Mesothelial cell of epicardium (in vitro differentiated cells): ENCODE data around the gene DBNL. TPM values are rescaled to one million over a fixed set of nuclear protein-coding genes. Genes with fewer than 3 reads are reported as not detected.

Source experiments
- DNase-seq, 2 experiments: peaks; one replicate each; pipeline ENCODE4 v3.0.0; 2021; ENCODE audit warnings: low spot score in 2 of 2; ENCODE audit not compliant: unreplicated experiment in 2 of 2
- H3K27ac Mint-ChIP-seq: 2 replicates; pipeline ENCODE4 v1.8.0; 2021; ENCODE audit warnings: mixed read lengths
- H3K27me3 Mint-ChIP-seq: 2 replicates; pipeline ENCODE4 v1.8.0; 2021; ENCODE audit warnings: low read depth, mixed read lengths
- H3K36me3 Mint-ChIP-seq: 2 replicates; pipeline ENCODE4 v1.8.0; 2021; ENCODE audit warnings: mixed read lengths
- H3K4me1 Mint-ChIP-seq: 2 replicates; pipeline ENCODE4 v1.8.0; 2021; ENCODE audit warnings: mixed read lengths
- H3K4me3 Mint-ChIP-seq: 2 replicates; pipeline ENCODE4 v1.8.0; 2021; ENCODE audit warnings: mild to moderate bottlenecking, moderate library complexity, mixed read lengths
- H3K9me3 Mint-ChIP-seq: 2 replicates; pipeline ENCODE4 v1.8.0; 2021; ENCODE audit warnings: mixed read lengths
- CTCF ChIP-seq: fragments of 200-600 bp; sonication (generic); IDR thresholded peaks from one replicate; pipeline ENCODE4 v1.5.0; 2021; ENCODE audit warnings: antibody characterized with exemption; ENCODE audit not compliant: unreplicated experiment
- total RNA-seq: library from RNA; stranded (reverse); gene quantifications from 3 replicates; pipeline ENCODE4 v1.2.1, GENCODE V29; 2021

DBNL gene
- total RNA-seq, 1 donor from 2014 or later = 70.9 TPM

DNA sequence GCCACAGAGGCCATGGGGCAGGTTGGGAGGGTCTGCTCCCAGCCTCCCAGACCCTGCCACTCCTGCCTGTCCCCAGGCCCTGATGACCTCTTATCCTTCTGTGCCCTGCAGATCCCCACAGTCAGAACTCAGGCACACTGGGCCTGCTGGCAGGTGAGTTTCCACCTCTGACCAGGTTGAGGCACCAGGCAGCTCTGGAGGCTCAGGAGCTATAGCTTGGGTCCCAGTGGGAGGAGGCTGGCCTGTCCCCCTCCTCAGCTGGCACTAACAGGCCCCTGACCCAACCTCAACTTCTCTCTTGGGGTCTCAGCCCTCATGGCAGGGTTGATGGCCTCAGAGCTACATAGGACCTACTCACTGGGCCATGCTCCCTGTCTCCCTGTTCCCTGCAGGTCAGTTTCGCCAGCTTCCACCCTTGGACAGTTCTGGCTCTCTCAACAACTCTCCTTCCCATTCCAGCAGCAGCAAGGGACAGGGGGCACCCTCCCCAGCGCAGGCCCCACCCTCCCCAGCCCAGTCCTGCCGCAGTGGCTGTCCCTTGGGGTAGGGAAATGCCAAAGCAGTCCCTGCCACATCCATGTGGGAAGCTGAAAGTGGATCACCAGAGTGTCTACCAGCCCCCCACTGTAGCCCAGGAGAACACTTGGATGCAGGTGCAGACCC lies 56.9 kb downstream of the DBNL start:
- Mint-ChIP-seq H3K9me3 (no peaks in the 10 kb centered on the region), H3K27ac (no peak overlapping the region), H3K4me1 (peaks cover 15% of the 10 kb centered on the region), H3K4me3 (no peak overlapping the region), H3K27me3 (peaks cover 13% of the 10 kb centered on the region), H3K36me3 (peaks cover 2% of the 10 kb centered on the region)
- TF ChIP-seq CTCF = no peak
- no peak for DNase-seq

- peaks cover 13% of the 10 kb centered on the region for H3K27me3 Mint-ChIP-seq
- H3K36me3 Mint-ChIP-seq = peaks cover 2% of the 10 kb centered on the region
- H3K4me1 Mint-ChIP-seq = peaks cover 15% of the 10 kb centered on the region
- TF ChIP-seq CTCF = no peak
- H3K4me3 Mint-ChIP-seq = peak overlapping the region; percentile 10
- H3K27ac Mint-ChIP-seq = no peak overlapping the region
- H3K9me3 Mint-ChIP-seq = no peaks in the 10 kb centered on the region
- no peak for DNase-seq
These were observed 57.7 kb downstream of the DBNL start for GRCh38 chr7:44101966-44102845.

- H3K27ac Mint-ChIP-seq = peak overlapping the region; percentile 43
These were observed 58.5 kb downstream of the DBNL start for GRCh38 chr7:44102846-44103565.

DNA sequence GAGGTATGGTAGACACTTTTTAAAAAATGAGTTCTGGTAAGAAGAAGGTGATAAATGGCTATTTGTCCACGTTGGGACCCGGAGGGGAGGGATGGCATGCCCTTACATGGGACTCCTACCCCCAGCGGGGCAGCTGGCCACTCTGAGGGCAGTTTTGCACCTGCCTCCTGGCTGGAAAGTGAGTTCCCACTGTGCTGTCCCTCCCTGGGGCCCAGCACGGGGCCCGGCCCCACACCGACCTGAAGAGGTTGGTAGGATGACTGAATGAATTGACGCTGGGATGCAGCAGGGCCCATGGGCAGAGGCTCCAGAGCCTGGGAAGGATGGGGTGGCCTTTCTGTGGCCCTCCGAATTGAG lies 59.0 kb downstream of the DBNL start:
- Mint-ChIP-seq H3K27me3 (peaks cover 13% of the 10 kb centered on the region), H3K4me1 (peaks cover 15% of the 10 kb centered on the region), H3K27ac (peak overlapping the region; percentile 43), H3K4me3 (peak overlapping the region; percentile 69), H3K9me3 (no peaks in the 10 kb centered on the region), H3K36me3 (peaks cover 2% of the 10 kb centered on the region)
- TF ChIP-seq CTCF = no peak
- DNase-seq = no peak

More at GRCh38 chr7:44102846-44103565, 58.5 kb downstream of the DBNL start:
- no peak for DNase-seq
- Mint-ChIP-seq H3K4me1 (peaks cover 15% of the 10 kb centered on the region), H3K9me3 (no peaks in the 10 kb centered on the region), H3K4me3 (peak overlapping the region; percentile 69), H3K36me3 (peaks cover 2% of the 10 kb centered on the region), H3K27me3 (peaks cover 13% of the 10 kb centered on the region)
- no peak for TF ChIP-seq CTCF

GRCh38 chr7:44103923-44104859 lies 59.7 kb downstream of the DBNL start, which contains the start of gene AEBP1:
Gene AEBP1, plus strand, starts transcription at chr7:44104345. Its CDS starts 321 bp downstream, at chr7:44104666.
- no peak for DNase-seq
- Mint-ChIP-seq H3K4me1 (peaks cover 15% of the 10 kb centered on the region), H3K9me3 (no peaks in the 10 kb centered on the region)

More at GRCh38 chr7:44103923-44104859, 59.7 kb downstream of the DBNL start, which contains the start of gene AEBP1:
- Mint-ChIP-seq H3K27ac (peak within 1 kb of the TSS; percentile 71), H3K36me3 (peaks cover 2% of the 10 kb centered on the region), H3K4me3 (peak within 1 kb of the TSS; percentile 70), H3K27me3 (peaks cover 13% of the 10 kb centered on the region)
- TF ChIP-seq CTCF = no peak
